Epithelial cell of prostate (primary cell): ENCODE results near the gene NT5E.

ENCODE experiments used
- DNase-seq: peaks from one replicate; pipeline ENCODE4 v3.0.0-alpha.2; 2011; ENCODE audit warnings: low read depth, low spot score
- H3K27ac ChIP-seq: fragments of 450-650 bp; 2 replicates; pipeline ENCODE4 v1.5.1; 2017; ENCODE audit warnings: mild to moderate bottlenecking

Gene NT5E

DNA sequence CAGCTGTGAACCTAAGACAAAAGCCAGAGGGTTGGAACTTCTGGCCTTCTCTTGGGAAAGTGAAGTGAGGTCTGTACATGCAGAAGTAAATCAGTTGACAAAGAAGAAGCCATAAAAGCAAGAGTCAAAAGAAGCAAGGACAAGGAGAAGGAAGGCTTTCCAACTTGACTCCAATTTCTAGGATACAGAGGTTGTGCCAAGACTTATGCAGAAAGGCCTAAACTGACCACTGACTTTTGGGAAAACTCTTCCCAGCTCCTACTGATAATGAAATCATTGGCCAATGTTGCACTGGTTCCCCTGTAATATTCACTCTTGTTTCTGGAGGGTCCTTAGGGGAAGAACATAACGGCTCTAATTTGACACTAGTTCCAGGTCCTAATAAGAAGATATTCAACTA is 29.3 kb upstream of the NT5E start:
- DNase-seq = no peak
- H3K27ac ChIP-seq = no peak overlapping the region

DNA sequence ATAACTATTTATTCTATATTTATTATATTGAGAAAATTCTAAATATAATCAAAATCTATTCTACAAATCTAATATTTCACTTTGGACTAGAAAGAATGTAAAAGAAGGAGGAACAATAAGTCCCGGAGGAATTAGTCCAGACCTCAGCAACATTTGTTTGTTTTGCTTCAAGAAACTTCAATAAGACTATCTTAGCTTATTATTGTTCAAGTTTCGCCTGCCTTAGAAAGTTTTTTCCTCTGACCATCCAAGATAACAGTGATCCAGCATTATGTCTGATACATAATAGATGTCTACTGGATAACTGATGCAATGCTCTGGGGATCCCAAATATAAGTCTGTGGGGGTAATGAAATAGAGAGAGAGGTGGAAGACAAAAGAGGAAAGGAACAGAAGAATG is 28.7 kb upstream of the NT5E start:
- DNase-seq = no peak
- H3K27ac ChIP-seq = no peak overlapping the region

DNA sequence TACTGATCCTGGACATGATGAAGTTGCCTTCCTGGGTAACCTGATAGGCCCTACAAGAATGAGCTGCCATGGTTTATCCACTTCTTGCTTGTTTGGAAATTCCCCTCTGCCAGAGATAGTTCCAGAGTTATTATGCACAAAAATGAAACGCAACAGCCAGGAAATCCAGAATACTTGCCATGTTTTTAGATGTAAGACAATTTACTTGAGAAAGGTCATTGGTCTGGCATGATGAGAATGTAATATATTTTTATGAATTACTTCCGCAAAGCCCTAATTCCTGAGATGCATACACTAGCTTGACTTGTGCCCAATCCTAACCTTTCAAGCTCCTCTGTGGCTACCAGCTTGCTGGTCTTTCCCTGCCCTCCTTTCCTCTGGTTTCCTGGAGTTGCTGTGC is 27.9 kb upstream of the NT5E start:
- no peak for DNase-seq

DNA sequence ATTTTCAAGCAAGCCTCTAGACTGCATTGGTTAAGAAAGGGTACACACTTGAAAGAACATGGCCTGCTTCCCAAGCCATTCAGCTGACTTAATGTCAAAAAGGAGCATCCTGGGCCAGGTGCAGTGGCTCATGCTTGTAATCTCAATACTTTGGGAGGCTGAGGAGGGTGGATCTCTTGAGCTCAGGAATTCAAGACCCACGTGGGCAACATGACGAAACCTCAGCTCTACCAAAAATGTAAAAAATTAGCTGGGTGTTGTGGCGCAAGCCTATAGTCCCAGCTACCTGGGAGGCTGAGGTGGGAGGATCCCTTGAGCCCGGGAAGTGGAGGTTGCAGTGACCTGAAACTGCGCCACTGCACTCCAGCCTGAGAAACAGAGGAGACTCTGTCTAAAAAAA is 26.9 kb upstream of the NT5E start:
- no peak overlapping the region for H3K27ac ChIP-seq
- no peak for DNase-seq

More for the DNA sequence above, 27.9 kb upstream of the NT5E start:
- no peak overlapping the region for H3K27ac ChIP-seq

DNA sequence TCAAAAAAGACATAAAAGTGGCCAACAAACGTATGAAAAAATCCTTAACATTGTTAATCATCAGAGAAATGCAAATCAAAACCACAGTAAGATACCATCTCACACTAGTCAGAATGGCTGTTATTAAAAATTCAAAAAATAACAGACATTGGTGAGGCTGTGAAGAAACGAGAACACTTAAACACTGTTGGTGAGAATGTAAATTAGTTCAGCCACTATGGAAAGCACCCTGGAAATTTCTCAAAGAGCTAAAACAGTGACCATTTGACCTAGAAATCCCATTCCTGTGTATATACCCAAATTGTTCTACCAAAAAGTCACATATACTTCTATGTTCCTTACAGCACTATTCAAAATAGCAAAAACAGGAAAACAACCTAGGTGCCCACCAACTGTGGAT is 24.9 kb upstream of the NT5E start:
- no peak overlapping the region for H3K27ac ChIP-seq
- DNase-seq = no peak

DNA sequence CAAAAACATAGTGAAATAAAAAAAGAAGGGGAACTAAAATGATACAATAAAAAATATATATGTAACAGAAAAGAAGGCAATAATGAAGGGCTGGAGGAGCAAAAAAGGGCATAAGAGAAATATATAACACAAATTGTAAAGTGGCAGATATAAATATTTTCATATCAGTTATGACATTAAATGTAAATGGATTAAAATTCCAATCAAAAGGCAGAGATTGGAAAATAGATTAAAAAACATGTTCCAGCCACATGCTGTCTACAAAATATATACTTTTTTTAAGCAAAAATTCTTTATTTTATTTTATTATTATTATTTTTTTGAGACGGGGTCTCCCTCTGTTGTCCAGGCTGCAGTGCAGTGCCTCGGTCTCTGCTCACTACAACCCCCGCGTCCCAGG is 23.9 kb upstream of the NT5E start:
- no peak overlapping the region for H3K27ac ChIP-seq
- DNase-seq = no peak

DNA sequence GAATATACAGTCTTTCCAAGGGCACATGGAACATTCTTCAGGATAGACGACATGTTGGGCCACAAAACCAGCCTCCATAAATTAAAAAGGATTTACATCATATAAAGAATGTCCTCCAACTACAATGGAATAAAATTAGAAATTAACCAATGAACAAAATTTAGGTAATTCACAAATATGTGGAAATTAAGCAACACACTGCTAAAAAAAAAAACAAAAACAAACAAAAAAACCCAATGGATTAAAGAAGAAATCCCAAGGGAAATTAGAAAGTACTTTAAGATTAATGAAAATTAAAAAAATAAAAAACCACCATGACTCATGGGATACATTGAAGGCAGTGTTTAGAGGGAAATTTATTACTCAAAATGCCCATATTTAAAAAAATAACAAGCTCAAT is 21.4 kb upstream of the NT5E start:
- no peak for DNase-seq

DNA sequence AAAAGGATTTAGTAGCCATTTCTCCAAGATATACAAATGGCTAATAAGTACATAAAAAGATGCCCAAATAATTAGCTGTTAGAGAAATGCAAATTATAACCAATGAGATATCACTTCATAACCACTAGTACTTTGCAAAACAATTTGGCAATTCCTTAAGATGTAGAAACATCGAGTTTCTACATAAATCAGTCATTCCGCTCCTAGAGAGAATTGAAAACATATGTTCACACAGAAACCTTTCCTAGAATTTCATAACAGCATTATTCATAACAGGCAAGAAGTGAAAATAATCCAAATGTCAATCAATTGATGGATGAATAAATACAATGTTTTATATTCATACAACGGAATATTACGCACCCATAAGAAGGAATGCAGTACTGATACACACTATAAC is 20.5 kb upstream of the NT5E start:
- no peak overlapping the region for H3K27ac ChIP-seq
- DNase-seq = no peak

More for the DNA sequence above, 21.4 kb upstream of the NT5E start:
- no peak overlapping the region for H3K27ac ChIP-seq

DNA sequence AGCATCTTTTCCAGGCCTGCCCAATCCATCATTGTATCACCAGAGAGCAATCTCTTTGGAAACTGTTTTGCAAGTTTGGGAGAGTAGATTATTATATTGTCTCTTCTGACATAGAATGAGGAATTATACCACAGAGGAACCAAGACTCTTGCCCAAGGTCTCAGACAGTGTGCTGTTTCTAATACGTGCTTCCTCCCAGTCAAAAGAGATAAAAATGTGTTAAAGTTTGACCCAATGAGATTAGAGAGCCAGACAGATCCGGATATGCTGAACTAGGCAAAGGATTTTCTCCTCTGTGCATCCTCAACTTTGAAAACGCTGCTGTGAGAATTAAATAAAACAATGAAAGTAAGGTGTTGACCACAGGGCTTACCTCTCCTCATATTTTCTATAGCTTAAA is 18.6 kb upstream of the NT5E start:
- H3K27ac ChIP-seq = no peak overlapping the region
- no peak for DNase-seq

DNA sequence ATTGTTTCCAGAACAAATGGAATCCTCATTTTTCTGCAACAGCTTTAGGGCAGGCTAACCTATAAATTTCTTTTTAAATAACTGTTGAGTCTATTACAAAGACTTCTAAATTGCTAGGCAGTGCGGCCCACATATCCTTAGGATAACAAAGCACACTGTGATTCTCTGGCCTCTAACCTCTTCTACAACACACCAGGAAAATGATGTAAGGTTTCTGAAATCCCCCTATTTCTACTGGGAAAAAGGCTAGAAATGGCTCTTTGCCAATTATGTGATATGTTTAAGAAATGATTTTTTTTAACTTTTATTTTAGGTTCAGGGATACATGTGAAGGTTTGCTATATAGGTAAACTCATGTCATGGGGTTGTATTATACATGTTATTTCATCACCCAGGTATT is 17.3 kb upstream of the NT5E start:
- no peak overlapping the region for H3K27ac ChIP-seq
- DNase-seq = no peak

DNA sequence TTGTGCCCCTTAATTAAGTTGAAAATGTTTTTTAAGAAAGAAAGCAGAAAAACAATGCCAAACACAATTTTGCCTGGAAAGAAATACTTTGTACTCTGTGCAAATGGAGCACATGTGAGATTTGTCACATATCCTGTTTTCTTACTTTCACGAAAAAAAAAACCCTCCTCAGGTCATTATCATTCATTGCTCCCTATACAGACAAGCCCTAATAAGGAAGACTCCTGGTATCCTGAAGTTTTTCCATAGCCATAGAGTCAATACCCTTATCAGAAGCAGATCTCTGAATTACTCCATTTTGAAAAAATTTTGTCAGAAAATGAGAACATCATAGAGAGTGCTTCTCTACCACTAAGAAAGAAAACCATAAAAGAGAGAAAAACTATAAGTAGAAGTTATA is 14.0 kb upstream of the NT5E start:
- no peak for DNase-seq

DNA sequence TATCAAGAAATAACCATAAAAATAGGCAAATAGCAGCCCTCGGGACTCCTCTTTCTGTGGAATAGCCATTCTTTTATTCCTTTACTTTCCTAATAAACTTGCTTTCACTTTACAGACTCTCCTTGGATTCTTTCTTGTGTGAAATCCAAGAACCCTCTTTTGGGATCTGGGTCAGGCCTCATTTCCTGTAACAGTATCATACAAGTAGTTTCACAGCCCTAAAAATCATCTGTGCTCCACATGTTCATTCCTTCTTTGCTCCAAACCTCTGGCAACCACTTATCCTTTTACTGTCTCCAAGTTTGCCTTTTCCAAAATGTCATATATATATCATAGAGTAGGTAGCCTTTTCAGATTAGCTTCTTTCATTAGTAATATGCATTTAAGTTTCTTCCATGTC is 13.5 kb upstream of the NT5E start:
- no peak for DNase-seq
- H3K27ac ChIP-seq = no peak overlapping the region

More for the DNA sequence above, 14.0 kb upstream of the NT5E start:
- no peak overlapping the region for H3K27ac ChIP-seq

DNA sequence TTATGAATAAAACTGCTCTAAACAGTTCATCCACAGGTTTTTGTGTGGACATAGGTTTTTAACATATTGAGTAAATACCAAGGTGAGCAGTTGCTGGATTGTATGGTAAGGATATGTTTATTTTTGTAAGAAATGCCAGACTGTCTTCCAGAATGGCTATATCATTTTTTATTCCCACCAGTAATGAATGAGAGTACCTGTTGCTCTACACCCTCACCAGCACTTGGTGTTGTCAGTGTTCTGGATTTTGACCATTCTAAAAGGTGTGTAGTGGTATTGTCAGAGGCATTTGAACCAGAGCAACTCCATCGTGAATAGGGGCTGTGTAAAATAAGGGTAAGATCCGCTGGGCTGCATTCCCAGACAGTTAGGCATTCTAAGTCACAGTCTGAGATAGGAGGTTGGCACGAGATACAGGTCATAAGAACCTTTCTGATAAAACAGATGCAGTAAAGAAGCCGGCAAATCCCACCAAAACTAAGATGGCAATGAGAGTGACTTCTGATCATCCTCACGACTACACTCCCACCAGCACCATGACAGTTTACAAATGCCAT is 12.9 kb upstream of the NT5E start:
- DNase-seq = no peak
- H3K27ac ChIP-seq = no peak overlapping the region

DNA sequence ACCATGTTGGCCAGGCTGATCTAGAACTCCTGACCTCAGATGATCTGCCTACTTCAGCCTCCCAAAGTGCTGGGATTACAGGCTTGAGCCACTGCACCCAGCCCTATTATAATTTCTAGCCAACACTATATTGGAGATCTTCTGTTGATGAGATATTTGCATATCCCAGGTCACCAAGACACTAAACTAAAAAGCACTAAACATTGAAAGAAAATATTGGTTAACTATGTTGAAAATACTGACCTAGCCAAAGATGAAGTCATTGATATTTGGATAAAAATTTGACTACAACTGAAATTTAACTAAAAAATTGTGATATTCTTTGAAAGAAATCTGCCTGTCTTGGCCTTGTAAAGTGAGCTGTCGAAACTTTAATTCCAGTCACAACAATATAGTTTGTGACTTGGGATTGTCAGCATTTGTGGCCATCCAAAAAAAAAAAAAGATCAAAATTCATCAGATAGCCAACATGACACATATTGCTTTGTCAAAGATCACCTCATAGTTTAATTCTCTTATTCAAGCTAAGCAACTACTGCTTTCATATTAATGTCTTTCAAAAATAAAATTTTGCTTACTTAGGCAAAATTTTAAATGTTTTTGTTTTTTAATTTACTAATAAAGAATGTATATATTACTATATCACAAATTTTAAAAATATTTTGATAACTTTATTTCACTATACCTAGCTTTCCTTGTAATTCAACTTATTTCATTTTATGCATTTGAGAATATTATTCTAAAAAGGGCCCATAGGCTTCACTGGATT is 6.3 kb upstream of the NT5E start:
- no peak overlapping the region for H3K27ac ChIP-seq
- no peak for DNase-seq

DNA sequence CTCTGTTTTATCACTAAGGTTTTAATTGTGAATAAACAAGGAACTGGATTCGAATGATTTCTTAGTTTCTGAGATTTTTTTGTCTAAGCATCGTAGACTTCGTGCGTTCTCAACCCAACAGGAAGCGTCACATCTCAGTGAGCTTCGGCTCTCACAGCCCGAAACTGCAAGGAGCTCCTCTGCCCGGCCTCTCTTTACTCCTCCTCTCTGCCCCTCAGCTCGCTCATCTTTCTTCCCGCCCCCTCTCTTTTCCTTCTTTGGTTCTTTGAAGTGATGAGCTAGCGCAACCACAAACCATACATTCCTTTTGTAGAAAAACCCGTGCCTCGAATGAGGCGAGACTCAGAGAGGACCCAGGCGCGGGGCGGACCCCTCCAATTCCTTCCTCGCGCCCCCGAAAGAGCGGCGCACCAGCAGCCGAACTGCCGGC is 480 bp upstream of the NT5E start:
- no peak for DNase-seq
- peak overlapping the region; percentile 98 for H3K27ac ChIP-seq

DNA sequence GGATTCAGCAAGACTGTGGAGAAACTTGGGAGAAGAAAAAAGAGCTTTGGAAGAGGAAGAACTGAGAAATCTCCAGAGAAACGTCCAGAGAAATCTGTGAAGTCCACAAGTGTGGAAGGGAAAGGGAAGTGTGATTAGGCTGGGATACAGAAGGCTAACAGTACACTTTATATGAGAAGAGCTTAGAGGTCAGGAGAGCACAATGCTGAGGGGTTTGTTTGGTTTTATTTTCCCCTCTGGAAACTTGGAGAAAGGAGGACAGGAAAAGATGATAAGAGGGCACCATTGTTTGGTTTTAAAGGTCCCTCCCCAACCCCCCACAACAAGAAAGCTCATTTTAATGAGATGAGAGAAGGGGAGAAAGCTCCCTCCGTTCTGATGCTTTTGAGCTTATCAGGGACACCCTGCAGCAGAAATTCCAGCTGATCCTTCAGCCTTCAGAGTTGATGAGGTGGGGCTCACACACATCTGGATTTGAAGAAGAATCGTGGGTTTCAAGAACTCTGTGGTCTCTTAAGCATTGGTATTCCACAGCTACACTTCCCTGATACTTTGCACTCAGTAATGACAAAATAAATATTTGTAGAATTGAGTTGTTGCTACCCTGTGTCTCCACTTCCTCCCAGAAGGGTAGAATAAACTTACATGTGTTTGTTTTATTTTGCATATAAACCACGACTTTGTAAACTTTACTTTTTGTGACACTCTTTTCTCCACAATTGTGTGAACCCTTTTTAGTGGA is 1.9 kb downstream of the NT5E start:
- H3K27ac ChIP-seq = peak overlapping the region; percentile 98
- no peak for DNase-seq

DNA sequence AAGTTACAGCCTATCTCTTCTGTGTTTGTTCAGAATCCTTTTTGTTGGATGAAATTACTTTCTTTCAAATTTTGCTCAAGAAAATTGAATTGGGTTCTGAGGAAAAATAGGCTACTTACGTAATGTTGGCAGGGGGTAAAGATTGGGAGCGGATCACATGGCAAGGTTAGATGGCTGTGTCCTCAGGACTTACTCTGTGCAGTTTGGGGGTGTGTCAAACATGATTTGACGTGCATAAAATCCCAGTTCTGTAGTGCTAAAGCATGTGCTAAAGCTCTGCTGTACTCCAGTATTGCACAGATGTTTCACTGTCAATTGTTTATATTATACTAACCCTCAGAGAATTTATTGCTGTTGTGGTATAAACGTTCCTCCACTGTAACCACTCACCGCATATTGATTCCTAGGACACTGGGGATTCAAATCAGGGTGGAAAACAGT is 2.6 kb downstream of the NT5E start:
- no peak for DNase-seq
- peak overlapping the region; percentile 98 for H3K27ac ChIP-seq

DNA sequence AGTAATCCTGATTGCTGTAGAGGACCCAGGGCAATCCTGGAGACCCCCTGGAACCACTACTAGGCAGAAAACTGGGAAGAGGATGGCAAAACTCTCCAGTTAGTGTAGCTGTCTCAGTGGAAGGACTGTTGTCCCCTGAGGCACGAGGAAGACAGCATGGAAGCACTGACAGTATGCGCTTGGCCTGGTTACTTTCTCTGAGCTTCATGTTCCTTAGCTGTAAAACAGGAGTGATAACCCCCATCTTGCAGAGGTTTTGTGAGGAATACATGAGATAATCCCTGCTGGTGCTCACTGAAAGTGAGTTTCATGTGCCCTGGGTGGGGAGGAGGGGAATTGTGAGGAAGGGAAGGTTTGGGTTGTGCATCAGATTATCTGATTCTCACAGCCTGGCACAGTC is 3.2 kb downstream of the NT5E start:
- peak overlapping the region; percentile 98 for H3K27ac ChIP-seq
- no peak for DNase-seq

DNA sequence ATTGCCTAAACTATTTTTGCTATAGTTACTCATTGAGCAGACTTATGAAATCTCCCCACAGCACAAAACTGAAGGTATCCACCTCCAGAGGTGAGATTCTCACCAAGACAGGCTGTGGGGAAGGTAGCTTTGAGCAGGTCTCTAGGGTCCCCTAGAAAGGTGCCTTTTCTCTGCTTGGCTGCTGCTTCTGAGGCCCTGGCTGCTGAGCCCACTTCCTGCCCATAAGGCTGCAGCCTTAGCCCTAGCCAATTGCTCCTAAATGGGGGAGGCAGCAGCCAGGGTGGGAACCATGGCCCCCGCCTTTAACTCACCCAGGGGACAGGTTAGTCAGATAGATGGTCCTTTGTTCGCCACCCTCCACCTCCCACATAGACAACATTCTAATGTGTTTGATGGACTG is 3.6 kb downstream of the NT5E start:
- H3K27ac ChIP-seq = peak overlapping the region; percentile 98
- no peak for DNase-seq

DNA sequence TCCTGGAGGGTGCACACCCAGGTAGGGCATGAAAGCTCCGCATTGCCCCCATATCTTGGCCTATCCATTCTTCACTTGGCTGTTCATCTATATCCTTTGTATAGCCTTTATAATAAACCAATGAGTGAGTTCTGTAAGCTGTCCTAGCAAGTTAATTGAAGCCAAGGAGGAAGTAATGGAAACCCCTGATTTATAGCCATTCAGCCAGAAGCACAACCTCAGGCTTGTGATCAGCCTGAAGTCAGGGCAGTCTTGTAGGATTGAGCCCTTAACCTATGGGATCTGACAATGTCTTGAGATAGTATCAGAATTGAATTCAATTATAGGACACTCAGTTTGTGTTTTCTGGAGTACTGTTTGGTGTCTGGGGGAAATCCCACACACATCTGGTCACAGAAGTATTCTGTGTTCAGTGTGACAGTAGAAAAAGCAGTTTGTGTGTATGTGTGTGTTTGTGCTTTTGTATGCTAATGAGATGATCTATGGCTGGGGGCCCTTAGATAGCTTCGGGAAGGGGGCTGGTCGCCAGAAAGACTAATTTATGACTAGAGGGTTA is 5.7 kb downstream of the NT5E start:
- peak overlapping the region; percentile 98 for H3K27ac ChIP-seq
- no peak for DNase-seq

DNA sequence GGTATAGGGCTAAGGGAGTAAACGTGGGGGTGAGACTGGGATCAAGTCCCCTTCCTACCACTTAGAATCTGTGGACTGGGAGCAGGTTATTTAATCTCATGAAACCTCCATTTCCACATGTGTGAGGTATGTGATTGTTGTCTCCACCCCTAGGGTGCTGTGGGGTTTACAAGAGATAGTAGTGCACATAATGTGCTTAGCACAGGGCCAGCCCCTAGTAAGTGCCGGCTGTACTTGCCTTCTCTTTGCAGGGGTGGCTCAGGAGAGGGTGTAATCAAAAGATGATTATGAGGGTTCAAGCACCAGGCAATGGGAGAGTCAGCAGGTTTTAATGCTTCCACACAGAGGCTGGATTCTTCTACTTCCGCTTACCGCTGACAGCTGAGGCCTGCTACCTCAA is 6.9 kb downstream of the NT5E start:
- peak overlapping the region; percentile 98 for H3K27ac ChIP-seq
- no peak for DNase-seq
